Measurements from ENCODE around the gene SYP.

The SYP gene

GRCh38 chrX:49175435-49176274 lies 24.3 kb downstream of the SYP start:
- no peak overlapping the region for H3K4me3 ChIP-seq
- H3K27ac ChIP-seq = peak overlapping the region in 8 of 21 experiments; percentile 7 to 83 (median 58)

GRCh38 chrX:49174723-49175122 lies 25.3 kb downstream of the SYP start:
- Histone ChIP-seq H3K4me3 (no peak overlapping the region), H3K27ac (no peak overlapping the region)

GRCh38 chrX:49173544-49173943 lies 26.4 kb downstream of the SYP start:
- Histone ChIP-seq H3K27ac (peak overlapping the region in 10 of 21 experiments; percentile 77 to 96 (median 94)), H3K4me3 (peak overlapping the region in 4 of 7 experiments; percentile 46 to 63 (median 54))

DNA sequence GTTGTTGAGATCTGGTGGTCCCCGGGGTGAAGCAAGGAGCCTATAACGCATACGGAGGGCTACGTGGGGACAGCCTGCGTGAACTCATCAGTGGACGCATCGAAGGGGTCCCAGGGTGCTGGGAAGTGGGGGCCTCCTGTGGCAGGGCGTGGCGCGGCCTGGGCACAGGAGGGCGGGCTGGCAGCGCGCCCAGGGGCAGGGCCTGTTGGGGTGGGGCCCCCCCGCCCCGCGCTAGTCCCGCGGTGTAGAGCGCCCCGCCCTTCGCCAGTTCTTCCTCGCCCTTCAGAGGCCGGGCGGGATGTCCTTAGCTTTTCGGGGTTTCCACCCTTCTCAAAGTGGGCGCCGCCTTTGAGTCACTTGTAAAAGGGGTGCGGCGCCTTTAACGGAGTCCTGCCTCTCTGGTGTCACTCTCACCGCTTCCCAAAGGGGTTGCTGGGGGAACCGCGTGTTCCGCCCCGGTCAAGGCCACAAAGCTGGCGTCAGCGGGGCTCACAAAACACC lies 27.7 kb downstream of the SYP start:
- H3K27ac ChIP-seq = peak overlapping the region; percentile 67 to 96 (median 93)
- H3K4me3 ChIP-seq = peak overlapping the region; percentile 46 to 65 (median 58)

GRCh38 chrX:49171752-49172279 lies 28.2 kb downstream of the SYP start, which contains the start of gene PLP2:
TSS of gene PLP2 (plus strand) at chrX:49171898. CDS start at chrX:49172001, 103 bp downstream.
- H3K27ac ChIP-seq = peak within 1 kb of the TSS; percentile 67 to 96 (median 93)
- H3K4me3 ChIP-seq = peak within 1 kb of the TSS; percentile 46 to 65 (median 58)

- H3K4me3 ChIP-seq = peak overlapping the region in 6 of 7 experiments; percentile 1 to 48 (median 31)
- peak overlapping the region in 20 of 21 experiments; percentile 68 to 95 (median 89) for H3K27ac ChIP-seq
Measured at GRCh38 chrX:49167740-49168108, 32.3 kb downstream of the SYP start.

DNA sequence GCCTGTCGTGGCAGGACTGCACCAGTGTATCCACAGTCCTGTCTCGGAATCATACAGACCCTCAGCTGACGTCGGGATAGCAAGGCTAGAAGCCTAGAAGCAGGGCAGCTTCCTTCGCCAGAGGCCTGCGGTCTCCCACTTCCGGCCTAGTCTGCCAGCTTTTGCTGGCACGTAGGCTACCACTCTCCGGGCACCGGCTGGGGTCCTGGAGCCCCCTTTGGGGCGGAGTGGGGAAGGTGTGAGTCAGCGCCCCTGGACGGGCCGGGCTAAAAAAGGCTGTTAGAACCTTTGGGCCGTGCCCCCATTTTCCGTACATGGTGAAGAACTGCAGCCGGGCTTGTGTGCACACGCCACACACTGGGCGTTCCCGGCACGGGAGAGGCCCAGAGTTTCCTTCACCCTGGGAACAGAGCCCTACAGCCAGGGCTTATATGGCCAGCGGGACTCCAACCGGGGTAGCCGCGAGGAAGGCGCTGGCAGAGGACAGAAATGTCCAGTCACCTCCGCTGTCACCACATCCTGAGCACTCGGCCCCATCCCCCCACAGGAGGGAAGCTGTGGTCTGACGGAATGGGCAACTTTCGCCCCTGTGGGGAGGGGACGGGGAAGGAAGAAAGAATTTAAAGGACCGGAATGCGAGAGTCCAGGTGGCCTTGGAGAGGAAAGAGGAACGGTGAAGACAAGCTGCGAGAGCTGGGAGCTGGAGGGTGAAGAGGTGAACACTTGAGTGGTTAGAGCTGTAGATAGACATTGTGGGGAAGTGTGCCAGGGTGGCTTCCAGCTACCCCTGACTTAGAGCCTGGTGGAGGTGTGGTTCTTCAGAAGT lies 32.9 kb downstream of the SYP start:
- H3K27ac ChIP-seq = peak overlapping the region; percentile 63 to 95 (median 89)

GRCh38 chrX:49165901-49166881 lies 33.8 kb downstream of the SYP start:
- Histone ChIP-seq H3K4me3 (peak overlapping the region; percentile 24 to 48 (median 37)), H3K27ac (peak overlapping the region; percentile 63 to 95 (median 89))

More for the DNA sequence above, 32.9 kb downstream of the SYP start:
- H3K4me3 ChIP-seq = peak overlapping the region; percentile 1 to 48 (median 37)

DNA sequence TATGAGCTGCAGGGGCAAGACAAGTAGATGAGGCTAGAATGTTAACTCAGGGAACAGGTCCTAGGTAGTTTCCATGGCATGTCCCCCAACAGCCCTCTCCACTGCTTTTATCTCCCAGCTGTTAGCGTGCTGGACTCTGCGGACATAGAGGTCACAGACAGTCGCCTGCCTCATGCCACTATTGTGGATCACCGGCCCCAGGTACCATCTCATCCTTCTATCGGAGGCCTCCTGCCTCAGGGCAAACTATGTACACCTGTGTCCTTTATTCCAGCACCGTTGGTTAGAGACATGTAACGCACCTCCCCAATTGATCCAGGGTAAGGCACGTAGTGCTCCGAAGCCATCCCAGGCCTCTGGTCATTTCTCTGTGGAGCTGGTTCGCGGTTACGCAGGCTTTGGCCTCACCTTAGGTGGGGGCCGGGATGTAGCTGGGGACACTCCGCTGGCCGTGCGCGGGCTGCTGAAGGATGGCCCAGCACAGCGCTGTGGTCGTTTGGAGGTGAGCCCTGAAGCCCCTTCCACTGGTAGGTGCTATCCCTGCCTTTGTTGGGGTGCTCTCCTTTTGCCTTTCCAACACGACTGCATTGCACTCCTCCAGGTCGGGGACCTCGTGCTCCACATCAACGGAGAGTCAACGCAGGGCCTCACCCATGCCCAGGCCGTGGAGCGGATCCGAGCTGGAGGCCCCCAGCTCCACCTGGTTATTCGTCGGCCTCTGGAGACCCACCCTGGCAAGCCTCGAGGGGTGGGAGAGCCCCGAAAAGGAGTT lies 35.2 kb downstream of the SYP start:
- H3K27ac ChIP-seq = peak overlapping the region in 6 of 21 experiments; percentile 83 to 92 (median 90)
- no peak overlapping the region for H3K4me3 ChIP-seq

GRCh38 chrX:49163555-49164419 lies 36.2 kb downstream of the SYP start:
- H3K27ac ChIP-seq = peak overlapping the region; percentile 46 to 93 (median 83)
- peak overlapping the region; percentile 24 to 42 (median 28) for H3K4me3 ChIP-seq

DNA sequence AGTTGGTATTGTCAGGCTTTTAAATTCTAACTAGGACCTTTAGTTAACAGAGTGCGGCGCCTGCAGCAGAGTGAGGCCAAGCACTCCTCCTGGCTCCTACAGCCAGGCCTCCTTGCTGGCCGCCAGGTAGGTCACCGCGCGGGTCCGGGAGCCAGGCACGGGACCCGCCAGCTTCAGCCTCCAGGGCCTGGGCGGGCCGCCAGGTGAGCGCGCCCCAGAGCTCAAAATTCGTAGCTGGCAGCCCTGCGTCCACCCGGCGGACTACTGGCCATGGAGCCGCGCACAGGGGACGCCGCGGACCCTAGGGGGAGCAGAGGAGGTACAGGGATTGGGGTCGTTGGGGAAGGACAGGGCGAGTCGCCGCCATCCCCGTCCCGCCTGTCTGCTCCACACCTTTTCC lies 37.4 kb downstream of the SYP start, which contains the start of gene MAGIX:
Gene MAGIX (plus strand): TSS at position 139 of the 400 bp plus-strand sequence. CDS start 132 bp downstream, at position 271.
- H3K4me3 ChIP-seq = peak within 1 kb of the TSS; percentile 24 to 42 (median 28)
- H3K27ac ChIP-seq = peak within 1 kb of the TSS; percentile 46 to 93 (median 83)

DNA sequence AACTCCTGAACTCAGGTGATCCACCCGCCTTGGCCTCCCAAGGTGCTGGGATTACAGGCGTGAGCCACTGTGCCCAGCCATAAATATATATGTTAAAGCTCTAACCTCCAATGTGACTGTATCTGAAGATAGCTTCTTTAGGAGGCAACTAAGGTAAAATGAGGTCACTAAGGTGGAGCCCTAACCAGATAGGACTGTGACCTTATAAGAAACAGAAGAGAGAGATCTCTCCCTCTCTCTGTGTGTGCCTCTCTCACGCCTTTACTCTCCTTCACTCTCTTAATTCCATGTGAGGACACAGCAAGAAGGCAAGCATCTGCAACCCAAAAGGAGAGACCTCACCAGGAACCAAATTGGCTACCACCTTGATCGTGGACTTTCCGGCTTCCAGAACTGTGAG lies 38.4 kb downstream of the SYP start:
- Histone ChIP-seq H3K4me3 (no peak overlapping the region), H3K27ac (no peak overlapping the region)

- H3K4me3 ChIP-seq = no peak overlapping the region
- H3K27ac ChIP-seq = no peak overlapping the region
Measured at GRCh38 chrX:49160908-49161307, 39.1 kb downstream of the SYP start.

- Histone ChIP-seq H3K4me3 (no peak overlapping the region), H3K27ac (no peak overlapping the region)
Measured at GRCh38 chrX:49157194-49157593, 42.8 kb downstream of the SYP start.

GRCh38 chrX:49155900-49156837 lies 43.8 kb downstream of the SYP start:
- Histone ChIP-seq H3K27ac (peak overlapping the region; percentile 58 to 93 (median 89)), H3K4me3 (peak overlapping the region; percentile 32 to 45 (median 39))
